ACHN (cell line): Measurements from ENCODE around the gene MUL1.

Source experiments
- DNase-seq: peaks from one replicate; pipeline ENCODE4 v3.0.0-alpha.2; 2015
- in situ Hi-C: cut with HindIII; loops from 2 replicates; pipeline ENCODE4 v1.10.0; 2017; ENCODE audit warnings: low sequenced_read_pairs, low pct_ligation_motif_present, low pct_unique_long_range_greater_than_20kb

Gene MUL1

GRCh38 chr1:20476265-20477038 lies 31.5 kb downstream of the MUL1 start:
- DNase-seq = peak; percentile 55
- in situ Hi-C loops = no loop called here

GRCh38 chr1:20474996-20475395 lies 33.0 kb downstream of the MUL1 start:
- no peak for DNase-seq
- in situ Hi-C loops = no loop called here

GRCh38 chr1:20474333-20474975 lies 33.5 kb downstream of the MUL1 start:
- DNase-seq = no peak
- in situ Hi-C loops = no loop called here

GRCh38 chr1:20473894-20474293 lies 34.1 kb downstream of the MUL1 start:
- in situ Hi-C loops = no loop called here
- DNase-seq = no peak

- in situ Hi-C loops = no loop called here
- peak; percentile 29 for DNase-seq
These were observed 34.9 kb downstream of the MUL1 start for GRCh38 chr1:20472860-20473711.

- DNase-seq = no peak
- in situ Hi-C loops = no loop called here
These were observed 35.8 kb downstream of the MUL1 start for GRCh38 chr1:20472121-20472520.

- in situ Hi-C loops = no loop called here
- DNase-seq = no peak
These were observed 37.8 kb downstream of the MUL1 start for GRCh38 chr1:20470194-20470593.

- peak; percentile 33 for DNase-seq
- in situ Hi-C loops = no loop called here
These were observed 38.4 kb downstream of the MUL1 start for GRCh38 chr1:20469406-20470076.

- DNase-seq = no peak
- in situ Hi-C loops = no loop called here
These were observed 41.7 kb downstream of the MUL1 start for GRCh38 chr1:20466273-20466672.

- in situ Hi-C loops = no loop called here
These were observed 42.8 kb downstream of the MUL1 start for GRCh38 chr1:20465187-20465586.

GRCh38 chr1:20463502-20463901 lies 44.4 kb downstream of the MUL1 start:
- in situ Hi-C loops = no loop called here
- DNase-seq = no peak

More at GRCh38 chr1:20465187-20465586, 42.8 kb downstream of the MUL1 start:
- no peak for DNase-seq

- in situ Hi-C loops = no loop called here
- DNase-seq = no peak
These were observed 45.6 kb downstream of the MUL1 start for GRCh38 chr1:20462397-20462796.

GRCh38 chr1:20458717-20459116 lies 49.2 kb downstream of the MUL1 start:
- DNase-seq = no peak
- in situ Hi-C loops = no loop called here

GRCh38 chr1:20454004-20454403 lies 53.9 kb downstream of the MUL1 start:
- no peak for DNase-seq
- in situ Hi-C loops = no loop called here

- no peak for DNase-seq
- in situ Hi-C loops = no loop called here
These were observed 58.1 kb downstream of the MUL1 start for GRCh38 chr1:20449735-20450311.
